IMR-90 (cell line): Measurements from ENCODE around the gene SUGCT.

Experiments used
- MAZ ChIP-seq: IDR thresholded peaks from 2 replicates; pipeline ENCODE4 v1.6.1; 2012; ENCODE audit warnings: low read depth, mild to moderate bottlenecking, low read length, improper control_type of control experiment, moderate library complexity, borderline replicate concordance
- TF ChIP-seq, protein P1 (sequence below): conservative IDR thresholded peaks from 2 replicates; pipeline ENCODE4 v1.5.1; 2012; ENCODE audit warnings: mild to moderate bottlenecking, low read depth, low read length, improper control_type of control experiment

DNA sequence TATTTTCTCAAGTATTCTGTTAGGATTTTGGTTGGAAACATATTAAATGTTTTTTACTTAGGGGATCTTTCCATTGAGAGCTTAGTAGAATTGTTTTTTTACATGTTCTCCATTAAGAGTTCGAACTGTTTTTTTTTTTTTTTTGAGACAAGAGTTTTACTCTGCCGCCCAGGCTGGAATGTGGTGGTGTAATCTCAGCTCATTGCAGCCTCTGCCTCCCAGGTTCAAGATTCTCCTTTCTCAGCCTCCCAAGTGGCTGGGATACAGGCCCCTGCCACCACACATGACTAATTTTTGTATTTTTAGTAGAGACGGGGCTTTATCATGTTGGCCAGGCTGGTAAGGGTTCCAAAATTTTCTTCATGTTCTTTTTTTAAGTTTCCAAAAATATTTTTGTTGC lies 33.6 kb upstream of the SUGCT start:
- TF ChIP-seq MAZ, result no peak
- TF ChIP-seq, protein P1, sequence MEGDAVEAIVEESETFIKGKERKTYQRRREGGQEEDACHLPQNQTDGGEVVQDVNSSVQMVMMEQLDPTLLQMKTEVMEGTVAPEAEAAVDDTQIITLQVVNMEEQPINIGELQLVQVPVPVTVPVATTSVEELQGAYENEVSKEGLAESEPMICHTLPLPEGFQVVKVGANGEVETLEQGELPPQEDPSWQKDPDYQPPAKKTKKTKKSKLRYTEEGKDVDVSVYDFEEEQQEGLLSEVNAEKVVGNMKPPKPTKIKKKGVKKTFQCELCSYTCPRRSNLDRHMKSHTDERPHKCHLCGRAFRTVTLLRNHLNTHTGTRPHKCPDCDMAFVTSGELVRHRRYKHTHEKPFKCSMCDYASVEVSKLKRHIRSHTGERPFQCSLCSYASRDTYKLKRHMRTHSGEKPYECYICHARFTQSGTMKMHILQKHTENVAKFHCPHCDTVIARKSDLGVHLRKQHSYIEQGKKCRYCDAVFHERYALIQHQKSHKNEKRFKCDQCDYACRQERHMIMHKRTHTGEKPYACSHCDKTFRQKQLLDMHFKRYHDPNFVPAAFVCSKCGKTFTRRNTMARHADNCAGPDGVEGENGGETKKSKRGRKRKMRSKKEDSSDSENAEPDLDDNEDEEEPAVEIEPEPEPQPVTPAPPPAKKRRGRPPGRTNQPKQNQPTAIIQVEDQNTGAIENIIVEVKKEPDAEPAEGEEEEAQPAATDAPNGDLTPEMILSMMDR, result no peak
